Measurements from ENCODE around the gene UTF1.
"Not testable (repeated sequence)": the region's sequence is repeated elsewhere in the genome, so short reads cannot be mapped to it uniquely, and the experiment has no call there.

The UTF1 gene

DNA sequence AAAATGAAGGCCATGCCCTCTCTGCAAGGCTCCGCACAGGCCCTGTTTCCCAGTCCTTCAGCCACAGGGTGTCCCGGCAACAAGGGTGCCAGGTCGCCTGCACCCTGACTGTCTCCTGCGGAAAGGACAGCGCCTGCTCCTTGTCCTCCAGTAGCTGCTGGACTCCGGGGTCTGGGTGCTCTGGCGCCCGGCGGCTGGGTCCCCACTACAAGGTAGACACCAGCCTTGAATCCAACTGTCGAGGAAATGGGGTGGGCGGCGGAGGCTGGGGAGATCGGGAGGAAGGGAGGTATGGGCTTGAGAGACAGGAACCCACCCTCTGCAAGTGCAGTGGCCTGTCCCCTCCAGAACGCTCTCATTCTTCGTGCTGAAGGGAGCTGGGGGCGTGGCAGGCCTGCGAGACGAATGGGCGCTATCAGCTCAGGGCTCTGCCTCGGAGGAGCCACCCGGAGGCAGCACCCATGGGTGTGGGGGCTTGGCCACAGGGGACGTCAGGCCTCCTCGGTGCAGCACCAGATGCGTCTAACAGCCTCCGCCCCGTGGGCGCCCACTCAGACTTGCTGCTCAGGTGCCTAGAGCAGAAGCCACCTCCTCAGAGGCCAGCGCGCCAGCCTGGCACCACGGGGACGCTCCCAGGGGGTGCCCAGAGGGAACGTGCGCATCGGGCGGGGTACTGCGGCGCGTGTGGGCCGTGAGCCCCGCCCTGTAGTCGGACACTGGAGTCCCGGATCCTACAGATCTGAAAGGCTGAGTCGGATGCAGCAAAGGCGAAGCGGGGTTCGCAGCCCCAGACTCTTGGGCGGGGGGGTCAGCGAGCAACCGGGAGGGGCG is 31.1 kb downstream of the UTF1 start:
- WGBS (ENCODE audit: insufficient coverage): 29% methylated on average over 29 of the region's 50 CpGs
- peaks cover 8 to 70% (median 68%) of the 10 kb centered on the region in 4 experiments for H3K4me1 ChIP-seq (ENCODE audit: control extremely low read depth in 1 of 4, control insufficient read depth in 4 of 4, insufficient read depth in 4 of 4, low read length in 3 of 4)
- H3K4me3 ChIP-seq (ENCODE audit: control insufficient read depth in 1 of 7, extremely low read depth in 1 of 7, insufficient read depth in 4 of 7, low read depth in 2 of 7, low read length in 6 of 7): peak overlapping the region in 6 of 7 experiments; percentile 2 to 72 (median 58)
- H3K27ac ChIP-seq (ENCODE audit: insufficient read depth in 1 of 2, low read depth in 1 of 2, low read length in 2 of 2, poor library complexity in 1 of 2, severe bottlenecking in 2 of 2): no peak overlapping the region
- H3K9me3 ChIP-seq (ENCODE audit: control extremely low read depth in 1 of 5, control insufficient read depth in 4 of 5, insufficient read depth in 2 of 5, low read depth in 1 of 5, low read length in 4 of 5): no peaks in the 10 kb centered on the region
- no peaks in the 10 kb centered on the region for H3K27me3 ChIP-seq (replicated peaks in 2 of 5; ENCODE audit: control insufficient read depth in 4 of 5, insufficient read depth in 5 of 5, low read length in 4 of 5)
- H3K36me3 ChIP-seq (ENCODE audit: control insufficient read depth in 4 of 4, insufficient read depth in 4 of 4, low read length in 3 of 4): peaks cover 0 to 23% (median 4%) of the 10 kb centered on the region in 4 experiments
- ChIA-PET POLR2A (interaction anchor here (3.1 to 7.6 kb wide), 2 partner anchors 13 to 18 kb away, joined by 18 to 63 read pairs; partner anchors contain the start of gene ADAM8), CTCF (interaction anchor here (0.7 to 6.8 kb wide), 4 partner anchors 9 to 22 kb away, joined by 3 to 112 read pairs (median 24); partner anchors contain the start of gene ADAM8)
- DNase-seq: peak in 2 of 3 donors; percentile 50 to 62

GRCh38 chr10:133261726-133262325 is 31.8 kb downstream of the UTF1 start:
- ChIA-PET CTCF (interaction anchor here (0.7 to 6.8 kb wide), 9 partner anchors 9 to 46 kb away, joined by 3 to 112 read pairs (median 4); partner anchors contain the start of gene ADAM8), POLR2A (interaction anchor here (3.1 to 7.6 kb wide), 2 partner anchors 12 to 17 kb away, joined by 18 to 63 read pairs; partner anchors contain the start of gene ADAM8)
- Histone ChIP-seq H3K4me3 (ENCODE audit: control insufficient read depth in 1 of 7, extremely low read depth in 1 of 7, insufficient read depth in 4 of 7, low read depth in 2 of 7, low read length in 6 of 7) (peak overlapping the region in 6 of 7 experiments; percentile 19 to 74 (median 59)), H3K27ac (ENCODE audit: insufficient read depth in 1 of 2, low read depth in 1 of 2, low read length in 2 of 2, poor library complexity in 1 of 2, severe bottlenecking in 2 of 2) (no peak overlapping the region), H3K27me3 (replicated peaks in 2 of 5; ENCODE audit: control insufficient read depth in 4 of 5, insufficient read depth in 5 of 5, low read length in 4 of 5) (no peaks in the 10 kb centered on the region), H3K9me3 (ENCODE audit: control extremely low read depth in 1 of 5, control insufficient read depth in 4 of 5, insufficient read depth in 2 of 5, low read depth in 1 of 5, low read length in 4 of 5) (no peaks in the 10 kb centered on the region), H3K36me3 (ENCODE audit: control insufficient read depth in 4 of 4, insufficient read depth in 4 of 4, low read length in 3 of 4) (peaks cover 0 to 30% (median 7%) of the 10 kb centered on the region in 4 experiments), H3K4me1 (ENCODE audit: control extremely low read depth in 1 of 4, control insufficient read depth in 4 of 4, insufficient read depth in 4 of 4, low read length in 3 of 4) (peaks cover 5 to 64% (median 61%) of the 10 kb centered on the region in 4 experiments)
- WGBS (ENCODE audit: insufficient coverage): 0% methylated on average over 23 of the region's 79 CpGs
- peak in 2 of 3 donors; percentile 64 to 70 for DNase-seq

DNA sequence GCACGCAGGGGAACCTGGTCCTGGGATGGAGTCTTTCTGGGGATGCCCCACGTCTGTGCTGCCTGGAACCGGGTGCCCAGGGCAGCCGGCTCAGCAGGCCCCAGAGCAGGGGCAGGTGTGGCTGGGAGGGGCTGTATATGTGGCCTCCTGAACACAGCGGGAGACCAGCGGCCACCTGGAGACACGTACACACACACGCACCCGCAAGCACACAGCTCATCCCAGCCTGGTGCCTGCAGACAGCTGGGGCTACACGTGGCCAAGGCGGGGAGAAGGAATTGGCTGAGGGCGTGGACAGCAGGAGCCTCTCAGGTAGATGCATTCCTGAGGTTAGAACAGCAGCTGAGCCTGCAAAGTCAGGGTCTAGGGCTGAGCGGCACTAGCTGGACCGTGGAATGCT is 32.7 kb downstream of the UTF1 start:
- ChIA-PET POLR2A (interaction anchor here (3.1 to 7.6 kb wide), 2 partner anchors 12 to 16 kb away, joined by 18 to 63 read pairs; partner anchors contain the start of gene ADAM8), CTCF (interaction anchor here (0.9 to 1.5 kb wide), 6 partner anchors 8 to 45 kb away, joined by 3 to 9 read pairs (median 4); no protein-coding TSS in a partner anchor)
- H3K4me1 ChIP-seq (ENCODE audit: control extremely low read depth in 1 of 4, control insufficient read depth in 4 of 4, insufficient read depth in 4 of 4, low read length in 3 of 4): peaks cover 3 to 55% (median 52%) of the 10 kb centered on the region in 4 experiments
- no peaks in the 10 kb centered on the region for H3K9me3 ChIP-seq (ENCODE audit: control extremely low read depth in 1 of 5, control insufficient read depth in 4 of 5, insufficient read depth in 2 of 5, low read depth in 1 of 5, low read length in 4 of 5)
- no peak overlapping the region for H3K27ac ChIP-seq (ENCODE audit: insufficient read depth in 1 of 2, low read depth in 1 of 2, low read length in 2 of 2, poor library complexity in 1 of 2, severe bottlenecking in 2 of 2)
- 98% methylated on average over 14 of the region's 14 CpGs for WGBS (ENCODE audit: insufficient coverage)
- H3K4me3 ChIP-seq (ENCODE audit: control insufficient read depth in 1 of 7, extremely low read depth in 1 of 7, insufficient read depth in 4 of 7, low read depth in 2 of 7, low read length in 6 of 7): peak overlapping the region in 4 of 7 experiments; percentile 19 to 74 (median 54)
- no peak for DNase-seq
- H3K36me3 ChIP-seq (ENCODE audit: control insufficient read depth in 4 of 4, insufficient read depth in 4 of 4, low read length in 3 of 4): peaks cover 0 to 38% (median 10%) of the 10 kb centered on the region in 4 experiments
- no peaks in the 10 kb centered on the region for H3K27me3 ChIP-seq (replicated peaks in 2 of 5; ENCODE audit: control insufficient read depth in 4 of 5, insufficient read depth in 5 of 5, low read length in 4 of 5)

- Histone ChIP-seq H3K4me1 (ENCODE audit: control extremely low read depth in 1 of 4, control insufficient read depth in 4 of 4, insufficient read depth in 4 of 4, low read length in 3 of 4) (peaks cover 3 to 45% (median 42%) of the 10 kb centered on the region in 4 experiments), H3K27ac (ENCODE audit: insufficient read depth in 1 of 2, low read depth in 1 of 2, low read length in 2 of 2, poor library complexity in 1 of 2, severe bottlenecking in 2 of 2) (no peak overlapping the region), H3K27me3 (replicated peaks in 2 of 5; ENCODE audit: control insufficient read depth in 4 of 5, insufficient read depth in 5 of 5, low read length in 4 of 5) (no peaks in the 10 kb centered on the region), H3K9me3 (ENCODE audit: control extremely low read depth in 1 of 5, control insufficient read depth in 4 of 5, insufficient read depth in 2 of 5, low read depth in 1 of 5, low read length in 4 of 5) (no peaks in the 10 kb centered on the region), H3K4me3 (ENCODE audit: control insufficient read depth in 1 of 7, extremely low read depth in 1 of 7, insufficient read depth in 4 of 7, low read depth in 2 of 7, low read length in 6 of 7) (no peak overlapping the region), H3K36me3 (ENCODE audit: control insufficient read depth in 4 of 4, insufficient read depth in 4 of 4, low read length in 3 of 4) (peaks cover 0 to 47% (median 13%) of the 10 kb centered on the region in 4 experiments)
- DNase-seq: no peak
- ChIA-PET CTCF (interaction anchor here (1.0 to 1.7 kb wide), 5 partner anchors 10 to 25 kb away, joined by 3 to 9 read pairs (median 3); no protein-coding TSS in a partner anchor), POLR2A (interaction anchor here (3.1 to 7.6 kb wide), 2 partner anchors 11 to 15 kb away, joined by 18 to 63 read pairs; partner anchors contain the start of gene ADAM8)
- WGBS (ENCODE audit: insufficient coverage): 98% methylated on average over 9 of the region's 10 CpGs
These were observed 33.7 kb downstream of the UTF1 start for GRCh38 chr10:133263674-133264073.

DNA sequence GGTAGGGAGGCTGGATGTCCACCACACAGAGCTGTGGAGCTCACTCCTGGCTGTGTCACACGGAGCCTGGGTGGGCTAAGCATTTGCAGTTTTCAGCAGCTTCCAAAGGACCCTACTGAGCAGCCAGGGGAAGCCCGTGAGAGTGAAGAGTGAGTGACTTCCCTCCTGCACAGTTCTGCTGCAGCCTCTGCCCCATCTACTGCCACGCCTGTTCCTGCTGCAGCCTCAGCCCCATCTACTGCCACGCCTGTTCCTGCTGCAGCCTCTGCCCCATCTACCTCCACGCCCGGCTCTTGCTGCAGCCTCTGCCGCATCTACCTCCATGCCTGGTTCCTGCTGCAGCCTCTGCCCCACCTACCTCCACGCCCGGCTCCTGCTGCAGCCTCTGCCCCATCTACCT is 34.4 kb downstream of the UTF1 start:
- no peak for DNase-seq
- peaks cover 0 to 54% (median 18%) of the 10 kb centered on the region in 4 experiments for H3K36me3 ChIP-seq (ENCODE audit: control insufficient read depth in 4 of 4, insufficient read depth in 4 of 4, low read length in 3 of 4)
- no peak overlapping the region for H3K27ac ChIP-seq (ENCODE audit: insufficient read depth in 1 of 2, low read depth in 1 of 2, low read length in 2 of 2, poor library complexity in 1 of 2, severe bottlenecking in 2 of 2)
- no peaks in the 10 kb centered on the region for H3K9me3 ChIP-seq (ENCODE audit: control extremely low read depth in 1 of 5, control insufficient read depth in 4 of 5, insufficient read depth in 2 of 5, low read depth in 1 of 5, low read length in 4 of 5)
- H3K27me3 ChIP-seq (replicated peaks in 2 of 5; ENCODE audit: control insufficient read depth in 4 of 5, insufficient read depth in 5 of 5, low read length in 4 of 5): no peaks in the 10 kb centered on the region
- 76% methylated on average over 8 of the region's 9 CpGs for WGBS (ENCODE audit: insufficient coverage)
- ChIA-PET CTCF (interaction anchor here (1.0 to 1.7 kb wide), 4 partner anchors 10 to 24 kb away, joined by 3 to 9 read pairs (median 5); no protein-coding TSS in a partner anchor), POLR2A (interaction anchor here (7.6 kb wide), 1 partner anchor 10 kb away, joined by 63 read pairs; the partner anchor contains the start of gene ADAM8)
- H3K4me1 ChIP-seq (ENCODE audit: control extremely low read depth in 1 of 4, control insufficient read depth in 4 of 4, insufficient read depth in 4 of 4, low read length in 3 of 4): peaks cover 3 to 37% (median 35%) of the 10 kb centered on the region in 4 experiments
- no peak overlapping the region for H3K4me3 ChIP-seq (ENCODE audit: control insufficient read depth in 1 of 7, extremely low read depth in 1 of 7, insufficient read depth in 4 of 7, low read depth in 2 of 7, low read length in 6 of 7)

DNA sequence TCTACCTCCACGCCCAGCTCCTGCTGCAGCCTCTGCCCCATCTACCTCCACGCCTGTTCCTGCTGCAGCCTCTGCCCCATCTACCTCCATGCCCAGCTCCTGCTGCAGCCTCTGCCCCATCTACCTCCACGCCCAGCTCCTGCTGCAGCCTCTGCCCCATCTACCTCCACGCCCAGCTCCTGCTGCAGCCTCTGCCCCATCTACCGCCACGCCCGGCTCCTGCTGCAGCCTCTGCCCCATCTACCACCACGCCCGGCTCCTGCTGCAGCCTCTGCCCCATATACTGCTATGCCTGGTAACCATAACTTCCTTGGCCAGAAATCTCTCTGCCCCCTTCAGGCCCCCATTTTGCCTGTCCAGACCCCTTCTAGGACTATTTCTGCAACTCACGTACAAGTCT is 35.0 kb downstream of the UTF1 start:
- Histone ChIP-seq H3K4me1 (ENCODE audit: control extremely low read depth in 1 of 4, control insufficient read depth in 4 of 4, insufficient read depth in 4 of 4, low read length in 3 of 4) (peaks cover 3 to 31% (median 29%) of the 10 kb centered on the region in 4 experiments), H3K36me3 (ENCODE audit: control insufficient read depth in 4 of 4, insufficient read depth in 4 of 4, low read length in 3 of 4) (peaks cover 0 to 60% (median 23%) of the 10 kb centered on the region in 4 experiments)
- WGBS (ENCODE audit: insufficient coverage): 84% methylated on average over 7 of the region's 10 CpGs
- ChIA-PET CTCF (interaction anchor here (1.7 to 2.2 kb wide), 2 partner anchors 10 to 13 kb away, joined by 7 to 13 read pairs; partner anchors contain the start of gene ADAM8), POLR2A (interaction anchor here (7.6 kb wide), 1 partner anchor 9 kb away, joined by 63 read pairs; the partner anchor contains the start of gene ADAM8)
- not testable (repeated sequence) for DNase-seq; H3K4me3 ChIP-seq (ENCODE audit: control insufficient read depth in 1 of 7, extremely low read depth in 1 of 7, insufficient read depth in 4 of 7, low read depth in 2 of 7, low read length in 6 of 7); H3K27ac ChIP-seq (ENCODE audit: insufficient read depth in 1 of 2, low read depth in 1 of 2, low read length in 2 of 2, poor library complexity in 1 of 2, severe bottlenecking in 2 of 2); H3K9me3 ChIP-seq (ENCODE audit: control extremely low read depth in 1 of 5, control insufficient read depth in 4 of 5, insufficient read depth in 2 of 5, low read depth in 1 of 5, low read length in 4 of 5); H3K27me3 ChIP-seq (replicated peaks in 2 of 5; ENCODE audit: control insufficient read depth in 4 of 5, insufficient read depth in 5 of 5, low read length in 4 of 5)
